Measurements from ENCODE around the gene ALG1.
"Not testable (repeated sequence)": the region's sequence is repeated elsewhere in the genome, so short reads cannot be mapped to it uniquely, and the experiment has no call there.

The ALG1 gene

GRCh38 chr16:5131467-5132004, 59.9 kb downstream of the ALG1 start:
- H3K4me3 ChIP-seq (ENCODE audit: insufficient read depth in 1 of 2, low read depth in 1 of 2, low read length in 2 of 2); H3K4ac ChIP-seq (ENCODE audit: low read depth in 1 of 2, low read length in 2 of 2); H4K8ac ChIP-seq (ENCODE audit: low read length); H3K9ac ChIP-seq (ENCODE audit: low read length); H3K36me3 ChIP-seq (ENCODE audit: control insufficient read depth in 1 of 2, insufficient read depth in 2 of 2, low read depth in 1 of 2, low read length in 2 of 2); H2BK12ac ChIP-seq (ENCODE audit: low read length in 2 of 2); H2AK5ac ChIP-seq (ENCODE audit: low read length, severe bottlenecking); H2AFZ ChIP-seq (ENCODE audit: low read depth, low read length); H3K14ac ChIP-seq (ENCODE audit: low read length in 2 of 2); H3K18ac ChIP-seq (ENCODE audit: low read depth in 1 of 2, low read length in 2 of 2); H3K4me2 ChIP-seq (ENCODE audit: low read length, poor library complexity, severe bottlenecking); DNase-seq; H2BK120ac ChIP-seq (ENCODE audit: low read depth, low read length); H3K9me3 ChIP-seq (ENCODE audit: control insufficient read depth, low read length); H3K4me1 ChIP-seq (ENCODE audit: control insufficient read depth, insufficient read depth, low read depth, low read length); H3K79me1 ChIP-seq (replicated peaks; ENCODE audit: low read length, poor library complexity, severe bottlenecking); H2BK15ac ChIP-seq (ENCODE audit: low read depth, poor library complexity, severe bottlenecking); H4K91ac ChIP-seq (ENCODE audit: low read length); H2BK5ac ChIP-seq (ENCODE audit: low read depth, low read length, poor library complexity, severe bottlenecking); H3K27me3 ChIP-seq (ENCODE audit: control insufficient read depth in 1 of 2, insufficient read depth in 1 of 2, low read length in 2 of 2); H3K27ac ChIP-seq (ENCODE audit: low read length, poor library complexity, severe bottlenecking); H3K23ac ChIP-seq (ENCODE audit: low read length in 2 of 2): not testable (repeated sequence)
- WGBS: no CpG with 5 or more reads among the region's 3 CpGs

- H2BK5ac ChIP-seq (ENCODE audit: low read depth, low read length, poor library complexity, severe bottlenecking); H3K23ac ChIP-seq (ENCODE audit: low read length in 2 of 2); H3K4me2 ChIP-seq (ENCODE audit: low read length, poor library complexity, severe bottlenecking); H2AK5ac ChIP-seq (ENCODE audit: low read length, severe bottlenecking); H3K9me3 ChIP-seq (ENCODE audit: control insufficient read depth, low read length); H3K36me3 ChIP-seq (ENCODE audit: control insufficient read depth in 1 of 2, insufficient read depth in 2 of 2, low read depth in 1 of 2, low read length in 2 of 2); H3K4me3 ChIP-seq (ENCODE audit: insufficient read depth in 1 of 2, low read depth in 1 of 2, low read length in 2 of 2); H3K4me1 ChIP-seq (ENCODE audit: control insufficient read depth, insufficient read depth, low read depth, low read length); H3K14ac ChIP-seq (ENCODE audit: low read length in 2 of 2); DNase-seq; H2AFZ ChIP-seq (ENCODE audit: low read depth, low read length); H3K79me1 ChIP-seq (replicated peaks; ENCODE audit: low read length, poor library complexity, severe bottlenecking); H4K91ac ChIP-seq (ENCODE audit: low read length); H3K4ac ChIP-seq (ENCODE audit: low read depth in 1 of 2, low read length in 2 of 2); H2BK15ac ChIP-seq (ENCODE audit: low read depth, poor library complexity, severe bottlenecking); H4K8ac ChIP-seq (ENCODE audit: low read length); H3K27ac ChIP-seq (ENCODE audit: low read length, poor library complexity, severe bottlenecking); H2BK12ac ChIP-seq (ENCODE audit: low read length in 2 of 2); H3K18ac ChIP-seq (ENCODE audit: low read depth in 1 of 2, low read length in 2 of 2); H3K9ac ChIP-seq (ENCODE audit: low read length); H3K27me3 ChIP-seq (ENCODE audit: control insufficient read depth in 1 of 2, insufficient read depth in 1 of 2, low read length in 2 of 2); H2BK120ac ChIP-seq (ENCODE audit: low read depth, low read length): not testable (repeated sequence)
- 60% methylated on average over 10 of the region's 13 CpGs for WGBS
Observed at GRCh38 chr16:5132915-5133600, 61.4 kb downstream of the ALG1 start.

GRCh38 chr16:5134739-5135452, 63.3 kb downstream of the ALG1 start:
- not testable (repeated sequence) for H3K79me1 ChIP-seq (replicated peaks; ENCODE audit: low read length, poor library complexity, severe bottlenecking); H4K91ac ChIP-seq (ENCODE audit: low read length); H3K27ac ChIP-seq (ENCODE audit: low read length, poor library complexity, severe bottlenecking); H2AK5ac ChIP-seq (ENCODE audit: low read length, severe bottlenecking); H3K36me3 ChIP-seq (ENCODE audit: control insufficient read depth in 1 of 2, insufficient read depth in 2 of 2, low read depth in 1 of 2, low read length in 2 of 2); H4K8ac ChIP-seq (ENCODE audit: low read length); H3K4ac ChIP-seq (ENCODE audit: low read depth in 1 of 2, low read length in 2 of 2); H3K4me3 ChIP-seq (ENCODE audit: insufficient read depth in 1 of 2, low read depth in 1 of 2, low read length in 2 of 2); H3K4me2 ChIP-seq (ENCODE audit: low read length, poor library complexity, severe bottlenecking); H3K23ac ChIP-seq (ENCODE audit: low read length in 2 of 2); H2BK120ac ChIP-seq (ENCODE audit: low read depth, low read length); H3K14ac ChIP-seq (ENCODE audit: low read length in 2 of 2); DNase-seq; H2BK12ac ChIP-seq (ENCODE audit: low read length in 2 of 2); H2BK5ac ChIP-seq (ENCODE audit: low read depth, low read length, poor library complexity, severe bottlenecking); H3K27me3 ChIP-seq (ENCODE audit: control insufficient read depth in 1 of 2, insufficient read depth in 1 of 2, low read length in 2 of 2); H2BK15ac ChIP-seq (ENCODE audit: low read depth, poor library complexity, severe bottlenecking); H3K9me3 ChIP-seq (ENCODE audit: control insufficient read depth, low read length); H3K9ac ChIP-seq (ENCODE audit: low read length); H3K4me1 ChIP-seq (ENCODE audit: control insufficient read depth, insufficient read depth, low read depth, low read length); H3K18ac ChIP-seq (ENCODE audit: low read depth in 1 of 2, low read length in 2 of 2); H2AFZ ChIP-seq (ENCODE audit: low read depth, low read length)
- WGBS: 40% methylated on average over 8 of the region's 13 CpGs

All from mesenchymal stem cell (in vitro differentiated cells and primary cell).